B cell (primary cell): ENCODE measurements around the gene FAM227B. TPM values are rescaled to one million over a fixed set of nuclear protein-coding genes. Genes with fewer than 3 reads are reported as not detected.

Source experiments
- ATAC-seq: fragments of 200-7000 bp; cut with Tn5 transposase; one replicate; pipeline ENCODE4 v1.10.0; 2021; ENCODE audit warnings: low read depth, mild to moderate bottlenecking, moderate number of reproducible peaks, moderate library complexity
- CTCF ChIA-PET: fragments of 350-600 bp; sonication (Branson Sonifier 250); formaldehyde crosslinking; loops from one replicate; lab custom pipeline; 2021; ENCODE audit warnings: antibody characterized with exemption, inconsistent platforms; lab: Charles Lee
- POLR2A ChIA-PET: fragments of 350-600 bp; sonication (Branson Sonifier 250); formaldehyde crosslinking; loops from one replicate; lab custom pipeline; 2021; ENCODE audit warnings: antibody characterized with exemption; lab: Charles Lee
- DNase-seq: peaks from one replicate; pipeline ENCODE4 v3.0.0; 2013
- H2AFZ ChIP-seq: 2 replicates; pipeline ENCODE4 v1.6.1; 2012; ENCODE audit warnings: mild to moderate bottlenecking, low read depth, low read length; ENCODE audit not compliant: insufficient read depth, poor library complexity, severe bottlenecking
- H3K27ac ChIP-seq, 2 donors: 1 replicate in 1 of 2; 2 replicates in 1 of 2; pipeline ENCODE4 v1.5.1; 2012 to 2013; ENCODE audit warnings: low read length in 2 of 2, mild to moderate bottlenecking in 2 of 2, moderate library complexity in 1 of 2
- H3K27me3 ChIP-seq, 4 experiments: fragments of 200-600 bp in 1 of 4; sonication (generic) in 1 of 4; replicated peaks in 1 of 4; 1 replicate in 2 of 4; 2 replicates in 2 of 4; pipeline versions ENCODE4 v1.6.1 to v1.7.0; 2013 to 2016; ENCODE audit warnings: low read length in 3 of 4, mild to moderate bottlenecking in 2 of 4, mixed read lengths in 1 of 4, moderate library complexity in 1 of 4; ENCODE audit not compliant: insufficient read depth in 4 of 4, control insufficient read depth in 3 of 4; ENCODE audit errors: control extremely low read depth in 1 of 4
- H3K36me3 ChIP-seq, 2 experiments: replicated peaks in 1 of 2; 1 replicate in 1 of 2; 2 replicates in 1 of 2; pipeline versions ENCODE4 v1.6.1 to v1.7.1; 2013; ENCODE audit warnings: low read length in 1 of 2; ENCODE audit not compliant: insufficient read depth in 2 of 2, control insufficient read depth in 1 of 2; ENCODE audit errors: control extremely low read depth in 1 of 2, extremely low read depth in 1 of 2
- H3K4me1 ChIP-seq, 2 donors: fragments of 200-600 bp in 1 of 2; sonication (generic) in 1 of 2; 1 replicate in 1 of 2; 2 replicates in 1 of 2; pipeline versions ENCODE4 v1.5.1 to v1.6.1; 2013 to 2017; ENCODE audit warnings: low read length in 2 of 2; ENCODE audit not compliant: control insufficient read depth in 2 of 2, insufficient read depth in 2 of 2
- H3K4me2 ChIP-seq: replicated peaks from 2 replicates; pipeline ENCODE3; 2012; ENCODE audit warnings: mild to moderate bottlenecking, low read depth, low read length; ENCODE audit not compliant: poor library complexity, severe bottlenecking
- H3K4me3 ChIP-seq, 5 experiments: fragments of 200-600 bp in 1 of 5; sonication (generic) in 1 of 5; 1 replicate in 3 of 5; 2 replicates in 2 of 5; pipeline versions ENCODE4 v1.5.1 to v1.7.0; 2011 to 2016; ENCODE audit warnings: low read length in 4 of 5, mild to moderate bottlenecking in 4 of 5, low read depth in 2 of 5, control low read depth in 1 of 5, moderate library complexity in 1 of 5; ENCODE audit not compliant: insufficient read depth in 1 of 5; ENCODE audit errors: control extremely low read depth in 1 of 5, extremely low read depth in 1 of 5
- H3K79me2 ChIP-seq: fragments of 200-600 bp; sonication (generic); one replicate; pipeline ENCODE4 v1.6.0; 2016; ENCODE audit warnings: low read length; ENCODE audit not compliant: control insufficient read depth, insufficient read depth
- H3K9ac ChIP-seq: fragments of 200-600 bp; sonication (generic); 2 replicates; pipeline ENCODE4 v1.6.1; 2017; ENCODE audit warnings: mild to moderate bottlenecking, low read length, moderate library complexity
- H3K9me3 ChIP-seq, 3 donors: one replicate each; pipeline versions ENCODE4 v1.6.1 to v1.7.1; 2013; ENCODE audit warnings: low read length in 2 of 3; ENCODE audit not compliant: control insufficient read depth in 2 of 3, insufficient read depth in 1 of 3; ENCODE audit errors: control extremely low read depth in 1 of 3
- H4K20me1 ChIP-seq: 2 replicates; pipeline ENCODE4 v1.6.0; 2012; ENCODE audit warnings: mild to moderate bottlenecking, low read length; ENCODE audit not compliant: insufficient read depth, control insufficient read depth, poor library complexity, severe bottlenecking
- H3K27ac Mint-ChIP-seq: one replicate; pipeline ENCODE4 v1.8.0; 2021; ENCODE audit warnings: mixed read lengths
- H3K27me3 Mint-ChIP-seq: one replicate; pipeline ENCODE4 v1.8.0; 2021; ENCODE audit warnings: mixed read lengths
- H3K4me1 Mint-ChIP-seq: one replicate; pipeline ENCODE4 v1.8.0; 2021; ENCODE audit warnings: mixed read lengths
- H3K4me3 Mint-ChIP-seq: one replicate; pipeline ENCODE4 v1.8.0; 2021; ENCODE audit warnings: mixed read lengths
- H3K9me3 Mint-ChIP-seq: one replicate; pipeline ENCODE4 v1.8.0; 2022; ENCODE audit warnings: mixed read lengths; ENCODE audit not compliant: insufficient read depth
- CTCF ChIP-seq: fragments of 200-600 bp; IDR thresholded peaks from one replicate; pipeline ENCODE4 v1.8.0; 2022; ENCODE audit warnings: antibody characterized with exemption, mild to moderate bottlenecking
- EZH2 ChIP-seq: IDR thresholded peaks from 2 replicates; pipeline ENCODE4 v1.6.1; 2012; ENCODE audit warnings: borderline replicate concordance, low read depth, mild to moderate bottlenecking, moderate library complexity, low read length; ENCODE audit not compliant: insufficient read depth, poor library complexity, severe bottlenecking
- WGBS: methylation state at CpG from one replicate; pipeline ENCODE4 v1.1.5; 2013; ENCODE audit warnings: missing lambda C conversion rate; ENCODE audit not compliant: insufficient coverage; 5-methylcytosine and 5-hydroxymethylcytosine counted together
- intact Hi-C: fragments of 100-400 bp; cut with micrococcal nuclease; formaldehyde crosslinking; loops from one replicate; pipeline ENCODE4 v1.10.0; 2022
- polyA plus RNA-seq: library from polyadenylated mRNA; depleted of rRNA; stranded (reverse); fragments of >200 nt; gene quantifications from 2 replicates; pipeline ENCODE4 v1.2.3, GENCODE V29; 2012
- total RNA-seq, 2 donors: library from RNA; stranded (reverse); fragments of 120-200 nt in 1 of 2; gene quantifications; 1 replicate in 1 of 2; 2 replicates in 1 of 2; pipeline versions ENCODE4 v1.2.3 to v1.2.4, GENCODE V29; 2013 to 2022

FAM227B gene
- total and polyA plus RNA-seq, 2 donors (not counting 1 experiment from before 2014, with no cell fraction given): 5.6 to 8.9 TPM

GRCh38 chr15:49327927-49328326 lies 292.7 kb downstream of the FAM227B start:
- no peak overlapping the region for H3K4me3 ChIP-seq
- ChIA-PET POLR2A (no interaction called here), CTCF (no interaction called here)
- H3K27ac ChIP-seq: no peak overlapping the region
- H3K36me3 ChIP-seq: peaks cover 5% of the 10 kb centered on the region in 2 experiments
- H3K79me2 ChIP-seq: no peaks in the 10 kb centered on the region
- 97% methylated on average over 3 of the region's 4 CpGs for WGBS
- intact Hi-C loops: loop anchor here (10.0 kb wide), 1 partner anchor 57 kb away; no protein-coding TSS in a partner anchor
- H3K9me3 Mint-ChIP-seq: no peaks in the 10 kb centered on the region
- no peak for DNase-seq
- no peak for ATAC-seq
- no peaks in the 10 kb centered on the region for H3K27me3 Mint-ChIP-seq
- H3K9me3 ChIP-seq: no peaks in the 10 kb centered on the region
- H3K4me3 Mint-ChIP-seq: no peak overlapping the region
- no peaks in the 10 kb centered on the region for H4K20me1 ChIP-seq
- no peak overlapping the region for H3K4me2 ChIP-seq
- no peaks in the 10 kb centered on the region for H3K4me1 Mint-ChIP-seq
- no peak overlapping the region for H3K9ac ChIP-seq
- H2AFZ ChIP-seq: no peak overlapping the region
- H3K4me1 ChIP-seq: no peaks in the 10 kb centered on the region
- TF ChIP-seq CTCF (no peak), EZH2 (no peak)
- no peak overlapping the region for H3K27ac Mint-ChIP-seq
- no peaks in the 10 kb centered on the region for H3K27me3 ChIP-seq

DNA sequence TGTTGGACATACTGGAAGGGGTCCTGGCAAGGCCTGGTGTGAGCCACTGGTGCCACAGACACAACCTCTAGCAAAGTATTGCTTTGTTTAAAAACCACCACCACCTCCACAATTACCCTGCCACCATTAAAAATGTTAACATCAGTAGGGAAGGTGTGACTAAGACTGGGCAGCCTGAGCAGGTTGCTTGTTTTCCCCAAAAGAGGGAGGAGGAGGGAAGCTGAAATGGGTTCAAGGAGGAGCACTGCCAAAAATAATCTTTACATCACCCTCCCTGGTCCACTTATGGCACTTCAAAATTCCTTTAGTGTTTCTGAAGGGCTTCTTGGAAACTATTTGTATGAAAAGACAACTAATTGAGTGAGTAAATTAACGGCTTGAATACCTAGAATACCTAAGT lies 297.4 kb downstream of the FAM227B start:
- Mint-ChIP-seq H3K27ac (no peak overlapping the region), H3K27me3 (no peaks in the 10 kb centered on the region), H3K4me1 (no peaks in the 10 kb centered on the region), H3K4me3 (no peak overlapping the region), H3K9me3 (no peaks in the 10 kb centered on the region)
- ChIA-PET POLR2A (no interaction called here), CTCF (interaction anchor here (0.7 kb wide), 1 partner anchor 451 kb away, joined by 4 read pairs; no protein-coding TSS in a partner anchor)
- Histone ChIP-seq H3K4me1 (no peaks in the 10 kb centered on the region), H4K20me1 (no peaks in the 10 kb centered on the region), H2AFZ (no peak overlapping the region), H3K4me3 (no peak overlapping the region), H3K27ac (no peak overlapping the region), H3K27me3 (no peaks in the 10 kb centered on the region), H3K9me3 (no peaks in the 10 kb centered on the region), H3K36me3 (peaks cover 8 to 17% of the 10 kb centered on the region in 2 experiments), H3K4me2 (no peak overlapping the region), H3K79me2 (no peaks in the 10 kb centered on the region), H3K9ac (no peak overlapping the region)
- no CpG with 5 or more reads among the region's 1 CpG for WGBS
- intact Hi-C loops: loop anchor here (10.0 kb wide), 1 partner anchor 62 kb away; no protein-coding TSS in a partner anchor
- ATAC-seq (no peak), DNase-seq (no peak)
- no peak for TF ChIP-seq EZH2
- no peak for TF ChIP-seq CTCF
